ENCODE data around the gene ZNF613. TPM values are rescaled to one million over a fixed set of nuclear protein-coding genes. Genes with fewer than 3 reads are reported as not detected.
A peak's percentile ranks its signal among the peaks of the same experiment; 100 is the strongest.

Gene ZNF613
- total RNA-seq, 1 experiment from 2014 or later: 2.2 TPM

DNA sequence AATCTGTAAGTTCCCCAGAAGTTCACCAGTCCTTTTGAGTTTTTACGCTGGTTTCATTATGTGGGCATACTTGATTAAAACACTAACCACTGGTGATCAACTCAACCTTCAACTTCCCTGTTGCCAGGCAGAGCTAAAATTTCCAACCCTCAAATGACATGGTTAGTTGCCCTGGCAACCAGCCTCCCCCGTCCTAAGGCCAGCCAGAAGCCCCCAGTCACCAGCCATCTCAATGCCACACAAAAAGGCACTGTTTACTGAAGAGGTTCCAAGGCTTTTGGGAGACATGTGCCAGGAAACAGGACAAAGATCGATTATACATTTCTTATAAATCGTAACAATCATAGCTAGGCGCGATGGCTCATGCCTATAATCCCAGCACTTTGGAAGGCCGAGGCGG, 24.1 kb upstream of the ZNF613 start (continued):
- TF ChIP-seq EZH2phosphoT487 (IDR thresholded peaks at IDR 0.05; ENCODE audit: borderline replicate concordance) (no peak), YY1 (IDR thresholded peaks at IDR 0.05; ENCODE audit: extremely low read depth, insufficient replicate concordance, low read depth, low read length) (no peak), SRF (IDR thresholded peaks at IDR 0.05; ENCODE audit: low read depth) (no peak), EGR1 (IDR thresholded peaks at IDR 0.05; ENCODE audit: low read depth) (no peak), CEBPB (IDR thresholded peaks at IDR 0.05; ENCODE audit: low read depth) (no peak), POLR2AphosphoS5 (IDR thresholded peaks at IDR 0.05; ENCODE audit: low read depth, low read length) (no peak)

DNA sequence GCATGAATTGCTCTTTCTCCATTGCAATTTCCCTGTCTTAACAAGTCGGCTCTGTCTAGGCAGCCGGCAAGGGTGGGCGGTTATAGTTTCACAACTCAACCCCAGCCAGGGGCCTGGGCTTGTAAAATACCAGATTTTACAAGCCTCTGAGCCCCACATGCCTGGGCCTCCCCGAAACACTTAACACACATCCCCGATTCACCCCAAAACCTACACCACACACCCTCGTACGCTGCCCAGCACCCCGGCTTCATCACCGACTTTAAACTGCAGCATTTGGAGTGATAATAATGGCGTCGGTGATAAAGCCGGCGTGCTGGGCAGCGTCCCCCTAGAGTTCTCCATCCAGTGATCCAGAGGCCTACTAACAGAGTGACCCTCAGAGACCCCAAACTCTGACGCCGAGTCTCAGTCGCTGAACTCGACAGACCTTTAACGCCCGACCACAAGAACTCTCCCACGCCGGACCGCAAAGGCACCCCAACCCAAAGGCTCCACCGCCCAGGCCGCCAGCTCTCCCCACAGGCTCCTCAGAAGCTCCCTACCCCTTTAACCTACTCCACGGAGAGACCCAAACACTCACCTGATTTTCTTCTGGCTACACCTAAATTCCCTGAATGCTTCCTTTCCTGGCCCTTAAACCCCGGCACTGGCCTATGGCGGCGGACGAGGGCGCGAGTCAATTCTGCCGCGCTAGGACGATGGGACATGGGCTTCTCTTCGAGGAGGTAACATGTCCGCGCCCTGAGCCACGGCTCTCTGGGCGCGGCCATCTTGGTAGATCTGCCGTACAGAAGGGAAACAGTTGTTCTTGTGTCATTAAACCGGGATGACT, 22.7 kb upstream of the ZNF613 start, which contains the start of gene ZNF649:
TSS of gene ZNF649 (minus strand) at position 687 of the 835 bp plus-strand sequence. CDS start 4,910 bp downstream, outside the sequence.
- no peaks in the 10 kb centered on the region for H4K20me1 ChIP-seq (ENCODE audit: insufficient read depth)
- no peak for TF ChIP-seq ATF3 (IDR thresholded peaks at IDR 0.05)
- TF ChIP-seq EZH2phosphoT487 (IDR thresholded peaks at IDR 0.05; ENCODE audit: borderline replicate concordance): no peak
- TF ChIP-seq MAX (IDR thresholded peaks at IDR 0.05): peak; percentile 51; the same call in 1 of the 2 replicates
- TF ChIP-seq CEBPB (IDR thresholded peaks at IDR 0.05; ENCODE audit: low read depth): no peak
- TF ChIP-seq REST (IDR thresholded peaks at IDR 0.05; ENCODE audit: low read depth): no peak
- no peak for TF ChIP-seq FOSL1 (IDR thresholded peaks at IDR 0.05; ENCODE audit: low read depth)
- TF ChIP-seq SP1 (IDR thresholded peaks at IDR 0.05; ENCODE audit: low read depth): peak; percentile 39; the same call in 1 of the 2 replicates
- peak; percentile 100 for TF ChIP-seq YY1 (IDR thresholded peaks at IDR 0.05; ENCODE audit: extremely low read depth, insufficient replicate concordance, low read depth, low read length)
- peak; percentile 76 for TF ChIP-seq POLR2AphosphoS5 (IDR thresholded peaks at IDR 0.05; ENCODE audit: low read depth, low read length)
- no peak for TF ChIP-seq EZH2 (IDR thresholded peaks at IDR 0.05)
- TF ChIP-seq SRF (IDR thresholded peaks at IDR 0.05; ENCODE audit: low read depth): no peak
- TF ChIP-seq JUND (IDR thresholded peaks at IDR 0.05): no peak
- TF ChIP-seq RAD21 (IDR thresholded peaks at IDR 0.05; ENCODE audit: low read depth): no peak
- no peak for TF ChIP-seq POLR2A (IDR thresholded peaks at IDR 0.05; ENCODE audit: borderline replicate concordance, extremely low read depth, insufficient read depth, insufficient read length)
- 0 out of 2 replicates have a peak, but pooled peaks have one; percentile 43 for TF ChIP-seq SIN3A (IDR thresholded peaks at IDR 0.05; ENCODE audit: low read depth)
- TF ChIP-seq CBX3 (IDR thresholded peaks at IDR 0.05; ENCODE audit: low read depth): peak; percentile 68
- peak; percentile 94 for TF ChIP-seq EGR1 (IDR thresholded peaks at IDR 0.05; ENCODE audit: low read depth)
- TF ChIP-seq, protein P1, sequence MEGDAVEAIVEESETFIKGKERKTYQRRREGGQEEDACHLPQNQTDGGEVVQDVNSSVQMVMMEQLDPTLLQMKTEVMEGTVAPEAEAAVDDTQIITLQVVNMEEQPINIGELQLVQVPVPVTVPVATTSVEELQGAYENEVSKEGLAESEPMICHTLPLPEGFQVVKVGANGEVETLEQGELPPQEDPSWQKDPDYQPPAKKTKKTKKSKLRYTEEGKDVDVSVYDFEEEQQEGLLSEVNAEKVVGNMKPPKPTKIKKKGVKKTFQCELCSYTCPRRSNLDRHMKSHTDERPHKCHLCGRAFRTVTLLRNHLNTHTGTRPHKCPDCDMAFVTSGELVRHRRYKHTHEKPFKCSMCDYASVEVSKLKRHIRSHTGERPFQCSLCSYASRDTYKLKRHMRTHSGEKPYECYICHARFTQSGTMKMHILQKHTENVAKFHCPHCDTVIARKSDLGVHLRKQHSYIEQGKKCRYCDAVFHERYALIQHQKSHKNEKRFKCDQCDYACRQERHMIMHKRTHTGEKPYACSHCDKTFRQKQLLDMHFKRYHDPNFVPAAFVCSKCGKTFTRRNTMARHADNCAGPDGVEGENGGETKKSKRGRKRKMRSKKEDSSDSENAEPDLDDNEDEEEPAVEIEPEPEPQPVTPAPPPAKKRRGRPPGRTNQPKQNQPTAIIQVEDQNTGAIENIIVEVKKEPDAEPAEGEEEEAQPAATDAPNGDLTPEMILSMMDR (IDR thresholded peaks at IDR 0.05 in 2 of 3, conservative IDR thresholded peaks at IDR 0.05 in 1 of 3; ENCODE audit: borderline replicate concordance in 1 of 3, insufficient read depth in 1 of 3, low read depth in 2 of 3, low read length in 2 of 3): 0 out of 6 replicates have a peak, but pooled peaks of 1 of the 3 experiments have one; percentile 12
- TF ChIP-seq ELF1 (IDR thresholded peaks at IDR 0.05; ENCODE audit: borderline replicate concordance, low read depth): no peak

More for the DNA sequence above, 22.7 kb upstream of the ZNF613 start, which contains the start of gene ZNF649:
- ATAC-seq: peak; percentile 94
- intact Hi-C loops (cut with micrococcal nuclease): loop anchor here (1.0 kb wide), 1 partner anchor 23 kb away; the partner anchor contains the start of gene ZNF613
- ChIA-PET POLR2A (no interaction called here), CTCF (no interaction called here), RAD21 (ENCODE audit: low non-redundant PET in 1 of 2, low total read pairs in 2 of 2, uncharacterized antibody in 2 of 2, unreplicated experiment in 2 of 2) (no interaction called here)
- H3K4me3 ChIP-seq (replicated peaks in 1 of 2; ENCODE audit: low read depth in 1 of 2, low read length in 2 of 2): peak within 1 kb of the TSS; percentile 71 to 72
- H3K79me2 ChIP-seq (ENCODE audit: insufficient read depth, low read length): peaks cover 48% of the 10 kb centered on the region
- no peaks in the 10 kb centered on the region for H3K27me3 ChIP-seq (ENCODE audit: insufficient read depth, low read length)
- DNase-seq (ENCODE audit: low read depth, low spot score): peak; percentile 82
- peaks cover 13 to 17% of the 10 kb centered on the region in 2 experiments; a peak in 3 of 4 replicates for H3K9me3 ChIP-seq (ENCODE audit: control insufficient read depth in 1 of 2, insufficient read depth in 1 of 2, low read depth in 1 of 2, low read length in 2 of 2)
- H3K36me3 ChIP-seq (ENCODE audit: control insufficient read depth in 1 of 2, insufficient read depth in 2 of 2, low read length in 2 of 2): peaks cover 0 to 8% of the 10 kb centered on the region in 2 experiments; a peak in 2 of 4 replicates
- BruUV-seq (replicated peaks): no TSS peak
- H3K9me2 ChIP-seq (ENCODE audit: insufficient read depth): no peaks in the 10 kb centered on the region
- H3K4me1 ChIP-seq (ENCODE audit: control insufficient read depth in 1 of 2, insufficient read depth in 2 of 2, low read length in 2 of 2): peaks cover 0 to 4% of the 10 kb centered on the region in 2 experiments; a peak in 1 of 4 replicates
- peak within 1 kb of the TSS; percentile 76 for H3K9ac ChIP-seq (ENCODE audit: low read length)
- H3K4me2 ChIP-seq (ENCODE audit: low read length): peak within 1 kb of the TSS; percentile 77
- peak within 1 kb of the TSS; percentile 53 for H3K27ac ChIP-seq (ENCODE audit: low read depth, low read length)
- H2AFZ ChIP-seq (ENCODE audit: low read depth, low read length, poor library complexity, severe bottlenecking): peak within 1 kb of the TSS; percentile 49

Data from HCT116 (cell line).